ENCODE measurements around the gene NDRG4.

GRCh38 chr16:58542291-58542690, 42.3 kb downstream of the NDRG4 start:
- no peak for TF ChIP-seq CTCF (conservative IDR thresholded peaks at IDR 0.05 in 1 of 2, IDR thresholded peaks at IDR 0.05 in 1 of 2; ENCODE audit: low read depth in 1 of 2, low read length in 2 of 2)
- no peak for TF ChIP-seq EZH2 (IDR thresholded peaks at IDR 0.05; ENCODE audit: low read length, missing control alignments)
